Measurements from ENCODE around the gene HES5.

DNA sequence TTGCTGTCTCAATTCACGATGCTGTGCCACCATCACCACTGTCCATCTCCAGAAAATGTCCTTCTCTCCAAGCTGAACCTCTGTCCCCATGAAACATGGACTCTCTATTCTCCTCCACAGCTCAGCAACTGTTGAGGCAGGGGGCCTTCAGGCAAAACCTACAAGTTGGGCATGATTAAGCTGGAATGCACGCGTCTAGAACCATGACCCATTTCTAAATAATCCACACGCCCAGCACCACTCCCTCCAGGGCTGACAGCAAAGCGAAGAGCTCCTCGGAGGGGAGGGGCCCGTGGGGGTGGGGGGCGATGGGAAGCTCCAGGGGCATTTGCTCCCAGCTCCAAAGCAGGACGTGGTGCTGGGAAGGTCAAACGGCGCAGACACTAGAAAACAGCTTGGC is 3.3 kb upstream of the HES5 start:
- TF ChIP-seq KDM1A (IDR thresholded peaks at IDR 0.05; ENCODE audit: low read depth) (no peak), ZFP36 (IDR thresholded peaks at IDR 0.05; ENCODE audit: borderline replicate concordance, partially characterized antibody) (no peak), RFX5 (IDR thresholded peaks at IDR 0.05) (no peak), BCL3 (IDR thresholded peaks at IDR 0.05) (no peak), POLR2A (IDR thresholded peaks at IDR 0.05; ENCODE audit: low read length) (no peak)
- TF ChIP-seq, protein P1, sequence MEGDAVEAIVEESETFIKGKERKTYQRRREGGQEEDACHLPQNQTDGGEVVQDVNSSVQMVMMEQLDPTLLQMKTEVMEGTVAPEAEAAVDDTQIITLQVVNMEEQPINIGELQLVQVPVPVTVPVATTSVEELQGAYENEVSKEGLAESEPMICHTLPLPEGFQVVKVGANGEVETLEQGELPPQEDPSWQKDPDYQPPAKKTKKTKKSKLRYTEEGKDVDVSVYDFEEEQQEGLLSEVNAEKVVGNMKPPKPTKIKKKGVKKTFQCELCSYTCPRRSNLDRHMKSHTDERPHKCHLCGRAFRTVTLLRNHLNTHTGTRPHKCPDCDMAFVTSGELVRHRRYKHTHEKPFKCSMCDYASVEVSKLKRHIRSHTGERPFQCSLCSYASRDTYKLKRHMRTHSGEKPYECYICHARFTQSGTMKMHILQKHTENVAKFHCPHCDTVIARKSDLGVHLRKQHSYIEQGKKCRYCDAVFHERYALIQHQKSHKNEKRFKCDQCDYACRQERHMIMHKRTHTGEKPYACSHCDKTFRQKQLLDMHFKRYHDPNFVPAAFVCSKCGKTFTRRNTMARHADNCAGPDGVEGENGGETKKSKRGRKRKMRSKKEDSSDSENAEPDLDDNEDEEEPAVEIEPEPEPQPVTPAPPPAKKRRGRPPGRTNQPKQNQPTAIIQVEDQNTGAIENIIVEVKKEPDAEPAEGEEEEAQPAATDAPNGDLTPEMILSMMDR (IDR thresholded peaks at IDR 0.05) = no peak
